ENCODE measurements around the gene TBCD. TPM values are rescaled to one million over a fixed set of nuclear protein-coding genes. Genes with fewer than 3 reads are reported as not detected.

The TBCD gene
- total RNA-seq, 1 donor from 2014 or later: 118 TPM

DNA sequence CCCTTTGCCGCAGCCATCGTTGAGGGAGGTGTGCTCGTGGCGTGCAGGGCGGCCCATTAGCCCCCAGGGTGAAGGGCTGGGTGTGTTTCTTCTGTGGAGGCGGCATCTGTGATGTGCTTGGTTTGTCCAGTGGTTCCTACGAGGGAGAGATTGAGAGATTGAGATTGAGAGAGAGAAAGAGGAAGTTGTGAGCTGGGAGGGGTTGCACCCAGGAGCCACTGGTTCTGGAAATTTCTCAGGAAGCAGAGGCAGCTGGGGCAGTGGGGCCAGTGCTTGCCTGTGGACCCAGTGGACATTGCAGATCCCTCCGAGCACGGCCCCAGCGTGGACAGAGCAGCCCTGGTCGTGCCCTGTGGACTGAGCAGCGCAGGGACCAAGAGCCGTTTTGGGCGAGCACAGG, 160.0 kb downstream of the TBCD start:
- Mint-ChIP-seq H3K4me3 (ENCODE audit: unreplicated experiment) (no peak overlapping the region), H3K4me1 (ENCODE audit: low read depth, unreplicated experiment) (peaks cover 34% of the 10 kb centered on the region), H3K27me3 (ENCODE audit: unreplicated experiment) (peaks cover 7% of the 10 kb centered on the region), H3K27ac (ENCODE audit: unreplicated experiment) (no peak overlapping the region), H3K9me3 (ENCODE audit: unreplicated experiment) (peaks cover 15% of the 10 kb centered on the region), H3K36me3 (ENCODE audit: unreplicated experiment) (peaks cover 4% of the 10 kb centered on the region)
- no peak for DNase-seq
- TF ChIP-seq, protein P1, sequence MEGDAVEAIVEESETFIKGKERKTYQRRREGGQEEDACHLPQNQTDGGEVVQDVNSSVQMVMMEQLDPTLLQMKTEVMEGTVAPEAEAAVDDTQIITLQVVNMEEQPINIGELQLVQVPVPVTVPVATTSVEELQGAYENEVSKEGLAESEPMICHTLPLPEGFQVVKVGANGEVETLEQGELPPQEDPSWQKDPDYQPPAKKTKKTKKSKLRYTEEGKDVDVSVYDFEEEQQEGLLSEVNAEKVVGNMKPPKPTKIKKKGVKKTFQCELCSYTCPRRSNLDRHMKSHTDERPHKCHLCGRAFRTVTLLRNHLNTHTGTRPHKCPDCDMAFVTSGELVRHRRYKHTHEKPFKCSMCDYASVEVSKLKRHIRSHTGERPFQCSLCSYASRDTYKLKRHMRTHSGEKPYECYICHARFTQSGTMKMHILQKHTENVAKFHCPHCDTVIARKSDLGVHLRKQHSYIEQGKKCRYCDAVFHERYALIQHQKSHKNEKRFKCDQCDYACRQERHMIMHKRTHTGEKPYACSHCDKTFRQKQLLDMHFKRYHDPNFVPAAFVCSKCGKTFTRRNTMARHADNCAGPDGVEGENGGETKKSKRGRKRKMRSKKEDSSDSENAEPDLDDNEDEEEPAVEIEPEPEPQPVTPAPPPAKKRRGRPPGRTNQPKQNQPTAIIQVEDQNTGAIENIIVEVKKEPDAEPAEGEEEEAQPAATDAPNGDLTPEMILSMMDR (IDR thresholded peaks at IDR 0.05; ENCODE audit: partially characterized antibody, unreplicated experiment): no peak

DNA sequence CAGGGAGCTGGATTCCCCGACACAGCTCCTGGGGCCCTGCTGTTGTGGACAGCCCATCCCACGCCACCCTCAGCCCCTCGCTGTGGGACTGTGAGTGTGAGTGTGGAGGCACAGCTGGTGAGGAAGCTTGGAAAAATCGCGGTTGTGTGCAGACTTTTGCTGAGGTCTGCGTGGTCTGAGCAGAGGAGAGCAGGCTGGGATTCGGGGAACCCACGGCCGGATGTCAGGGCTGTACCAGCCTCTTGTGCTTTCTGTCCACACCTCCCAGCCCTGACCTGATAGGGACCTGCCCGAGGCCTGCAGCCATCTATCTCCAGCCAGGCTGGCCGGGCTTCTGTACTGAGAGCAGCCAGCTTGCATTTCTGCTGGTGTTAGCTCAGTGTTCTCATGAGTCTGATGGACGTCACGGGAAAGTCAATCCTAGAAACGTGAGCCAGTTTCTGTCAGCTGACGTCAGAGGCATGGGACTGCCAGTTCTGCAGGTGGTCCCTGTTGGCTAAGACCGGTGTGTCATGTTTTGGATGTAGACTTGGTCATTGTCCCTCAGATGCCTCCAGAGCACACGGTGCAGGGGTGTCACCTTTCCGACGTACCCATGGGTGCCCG, 160.7 kb downstream of the TBCD start:
- H3K36me3 Mint-ChIP-seq (ENCODE audit: unreplicated experiment): peaks cover 4% of the 10 kb centered on the region
- peaks cover 13% of the 10 kb centered on the region for H3K9me3 Mint-ChIP-seq (ENCODE audit: unreplicated experiment)
- peaks cover 34% of the 10 kb centered on the region for H3K4me1 Mint-ChIP-seq (ENCODE audit: low read depth, unreplicated experiment)
- TF ChIP-seq, protein P1 (IDR thresholded peaks at IDR 0.05; ENCODE audit: partially characterized antibody, unreplicated experiment): no peak
- peaks cover 7% of the 10 kb centered on the region for H3K27me3 Mint-ChIP-seq (ENCODE audit: unreplicated experiment)
- H3K4me3 Mint-ChIP-seq (ENCODE audit: unreplicated experiment): no peak overlapping the region
- no peak for DNase-seq
- no peak overlapping the region for H3K27ac Mint-ChIP-seq (ENCODE audit: unreplicated experiment)

GRCh38 chr17:82913304-82914043, 161.6 kb downstream of the TBCD start:
- Mint-ChIP-seq H3K27me3 (ENCODE audit: unreplicated experiment) (peaks cover 7% of the 10 kb centered on the region), H3K27ac (ENCODE audit: unreplicated experiment) (peak overlapping the region; percentile 55), H3K4me1 (ENCODE audit: low read depth, unreplicated experiment) (peaks cover 27% of the 10 kb centered on the region), H3K4me3 (ENCODE audit: unreplicated experiment) (no peak overlapping the region), H3K9me3 (ENCODE audit: unreplicated experiment) (peaks cover 11% of the 10 kb centered on the region), H3K36me3 (ENCODE audit: unreplicated experiment) (peaks cover 4% of the 10 kb centered on the region)
- TF ChIP-seq, protein P1 (IDR thresholded peaks at IDR 0.05; ENCODE audit: partially characterized antibody, unreplicated experiment): peak; percentile 3
- no peak for DNase-seq

GRCh38 chr17:82914375-82914774, 162.5 kb downstream of the TBCD start:
- DNase-seq: no peak
- H3K9me3 Mint-ChIP-seq (ENCODE audit: unreplicated experiment): peaks cover 11% of the 10 kb centered on the region
- TF ChIP-seq, protein P1 (IDR thresholded peaks at IDR 0.05; ENCODE audit: partially characterized antibody, unreplicated experiment): no peak
- no peak overlapping the region for H3K27ac Mint-ChIP-seq (ENCODE audit: unreplicated experiment)
- peaks cover 22% of the 10 kb centered on the region for H3K4me1 Mint-ChIP-seq (ENCODE audit: low read depth, unreplicated experiment)
- peaks cover 7% of the 10 kb centered on the region for H3K27me3 Mint-ChIP-seq (ENCODE audit: unreplicated experiment)
- H3K36me3 Mint-ChIP-seq (ENCODE audit: unreplicated experiment): peaks cover 4% of the 10 kb centered on the region
- no peak overlapping the region for H3K4me3 Mint-ChIP-seq (ENCODE audit: unreplicated experiment)

Measured in glutamatergic neuron (in vitro differentiated cells).